ES-I3 (cell line): Measurements from ENCODE around the gene APOB.

Experiments
- H3K36me3 ChIP-seq: 2 replicates; pipeline ENCODE4 v1.6.1; 2013; ENCODE audit warnings: mild to moderate bottlenecking, low read length, control low read depth, moderate library complexity; ENCODE audit not compliant: insufficient read depth
- H3K4me1 ChIP-seq: 2 replicates; pipeline ENCODE4 v1.6.1; 2013; ENCODE audit warnings: mild to moderate bottlenecking, control low read depth, low read length; ENCODE audit not compliant: insufficient read depth
- H3K9ac ChIP-seq: 2 replicates; pipeline ENCODE4 v1.6.1; 2013; ENCODE audit warnings: low read depth, mild to moderate bottlenecking, low read length, moderate library complexity
- H3K9me3 ChIP-seq: 2 replicates; pipeline ENCODE4 v1.6.1; 2013; ENCODE audit warnings: mild to moderate bottlenecking, low read length, moderate library complexity; ENCODE audit not compliant: control insufficient read depth, insufficient read depth

APOB gene

DNA sequence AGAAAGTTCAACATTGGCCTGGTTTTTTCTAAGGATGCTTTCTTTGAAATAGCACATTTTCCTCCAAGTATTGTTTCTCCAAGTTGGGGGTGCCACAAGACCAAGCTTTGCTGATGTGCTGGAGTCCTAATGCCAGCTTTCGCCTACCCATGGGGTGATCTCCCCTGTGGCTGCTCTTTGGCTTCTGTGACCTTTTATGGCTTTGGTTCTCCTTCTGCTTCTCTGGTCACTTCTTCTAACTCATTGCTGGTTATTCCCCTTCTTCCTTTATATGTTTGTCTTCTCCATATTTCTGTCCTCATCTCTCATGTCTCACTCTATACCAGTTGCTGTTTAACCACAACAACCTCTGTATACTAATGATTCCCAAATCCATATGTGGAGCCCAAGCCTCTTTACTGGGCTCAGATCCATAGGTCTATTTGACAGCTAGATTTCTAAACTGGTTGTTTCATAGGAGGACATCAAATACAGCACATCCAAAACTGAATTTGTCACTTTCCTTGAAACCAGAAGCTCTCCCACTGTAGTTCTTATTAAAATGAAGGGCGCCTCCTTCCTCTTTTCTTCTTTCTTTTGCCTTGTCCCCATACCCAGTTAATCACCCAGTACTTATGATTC is 23.1 kb downstream of the APOB start:
- Histone ChIP-seq H3K9me3 (no peaks in the 10 kb centered on the region), H3K36me3 (no peaks in the 10 kb centered on the region), H3K4me1 (no peaks in the 10 kb centered on the region), H3K9ac (no peak overlapping the region)

DNA sequence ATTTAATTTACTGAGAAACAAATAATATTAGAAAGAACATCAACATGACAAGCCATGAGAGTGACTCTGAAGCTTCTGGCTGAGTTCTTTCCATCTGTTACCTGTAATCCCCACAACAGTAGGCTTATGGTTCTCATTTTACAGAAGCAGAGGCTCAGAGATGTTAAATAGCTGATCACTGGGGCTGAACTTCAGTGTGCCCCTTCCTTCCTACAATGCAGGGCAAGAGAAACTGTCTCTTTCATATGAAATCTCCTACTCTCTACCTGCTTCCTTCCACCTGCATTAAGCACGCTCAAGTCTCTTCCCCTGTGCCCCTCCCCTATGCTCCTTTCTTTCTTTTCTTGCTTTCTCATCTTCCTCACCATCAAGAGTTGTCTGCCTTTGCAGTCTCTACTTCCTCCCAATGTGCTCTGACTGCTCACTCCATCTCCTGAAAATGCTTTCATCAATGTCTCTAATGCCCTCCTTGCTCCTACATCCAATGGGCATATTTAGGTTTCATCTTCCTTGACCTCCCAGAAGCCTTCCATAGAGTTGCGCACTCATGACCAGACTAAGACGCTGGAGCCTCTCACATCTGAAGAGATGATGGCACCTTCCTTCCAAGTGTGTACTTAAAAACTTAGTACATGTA is 23.7 kb downstream of the APOB start:
- Histone ChIP-seq H3K4me1 (no peaks in the 10 kb centered on the region), H3K9me3 (no peaks in the 10 kb centered on the region), H3K36me3 (no peaks in the 10 kb centered on the region), H3K9ac (no peak overlapping the region)

DNA sequence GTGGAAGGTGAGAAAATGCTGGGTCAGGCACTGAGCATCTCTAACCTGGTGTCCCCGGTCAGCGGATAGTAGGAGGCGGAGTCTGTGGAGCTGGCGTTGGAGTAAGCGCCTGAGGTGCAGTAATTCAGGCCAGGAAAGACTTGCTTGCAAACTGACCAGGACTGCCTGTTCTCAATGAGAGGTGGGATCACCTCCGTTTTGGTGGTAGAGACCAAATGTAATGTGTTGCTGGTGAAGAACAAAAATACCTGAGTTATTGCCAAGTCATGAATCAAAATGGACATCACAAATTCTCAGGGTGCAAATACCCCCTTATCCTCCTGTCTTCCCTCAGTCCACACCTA is 24.2 kb downstream of the APOB start:
- no peaks in the 10 kb centered on the region for H3K4me1 ChIP-seq
- H3K9ac ChIP-seq, result no peak overlapping the region
- H3K9me3 ChIP-seq, result no peaks in the 10 kb centered on the region
- no peaks in the 10 kb centered on the region for H3K36me3 ChIP-seq

- H3K9ac ChIP-seq, result no peak overlapping the region
- H3K36me3 ChIP-seq, result no peaks in the 10 kb centered on the region
- no peaks in the 10 kb centered on the region for H3K4me1 ChIP-seq
- H3K9me3 ChIP-seq, result no peaks in the 10 kb centered on the region
These were observed 24.7 kb downstream of the APOB start for GRCh38 chr2:21019000-21019677.

- Histone ChIP-seq H3K36me3 (no peaks in the 10 kb centered on the region), H3K9me3 (no peaks in the 10 kb centered on the region), H3K4me1 (no peaks in the 10 kb centered on the region), H3K9ac (no peak overlapping the region)
These were observed 25.6 kb downstream of the APOB start for GRCh38 chr2:21018290-21018689.

DNA sequence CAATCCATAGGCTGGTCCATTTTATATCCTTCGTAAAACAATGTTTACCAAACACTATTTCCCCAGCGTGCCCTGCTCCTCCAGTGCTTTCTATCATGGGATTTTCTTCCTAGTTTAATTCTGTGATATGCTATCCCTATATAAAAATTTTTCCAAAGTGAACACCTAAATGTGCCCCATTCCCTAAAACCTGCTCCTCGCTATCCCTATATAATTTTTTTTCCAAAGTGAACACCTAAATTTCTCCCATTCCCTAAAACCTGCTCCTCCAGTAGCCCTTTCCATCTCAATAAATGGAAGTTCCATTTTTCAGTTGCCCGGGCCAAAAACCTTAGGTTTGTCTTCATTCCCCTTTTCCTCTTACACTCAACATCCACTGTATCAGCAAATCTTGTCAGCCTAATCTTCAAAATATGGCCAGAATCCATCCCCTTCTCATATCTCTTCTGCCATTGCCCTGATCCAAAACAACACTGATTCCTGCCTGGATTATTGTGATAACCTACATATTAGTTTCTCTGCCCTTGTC is 26.1 kb downstream of the APOB start:
- H3K4me1 ChIP-seq, result no peaks in the 10 kb centered on the region
- no peak overlapping the region for H3K9ac ChIP-seq
- H3K9me3 ChIP-seq, result no peaks in the 10 kb centered on the region
- H3K36me3 ChIP-seq, result no peaks in the 10 kb centered on the region

DNA sequence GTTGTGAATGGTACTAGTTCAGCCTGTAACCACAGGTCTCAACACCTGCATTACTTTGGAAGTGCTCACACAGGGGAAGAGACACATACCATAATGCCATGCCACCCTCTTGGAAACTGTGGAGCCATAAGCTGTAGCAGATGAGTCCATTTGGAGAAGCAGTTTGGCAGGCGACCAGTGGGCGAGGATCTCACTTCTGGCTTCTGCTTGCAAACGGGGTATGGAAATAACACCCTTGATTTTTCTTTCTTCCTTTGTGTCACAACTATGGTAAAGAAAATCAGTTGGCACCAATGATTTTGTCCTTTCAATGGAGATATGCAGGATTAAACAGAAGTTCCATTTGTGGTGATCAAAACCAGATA is 28.6 kb downstream of the APOB start:
- no peaks in the 10 kb centered on the region for H3K4me1 ChIP-seq
- no peaks in the 10 kb centered on the region for H3K36me3 ChIP-seq
- H3K9ac ChIP-seq, result no peak overlapping the region
- H3K9me3 ChIP-seq, result no peaks in the 10 kb centered on the region

DNA sequence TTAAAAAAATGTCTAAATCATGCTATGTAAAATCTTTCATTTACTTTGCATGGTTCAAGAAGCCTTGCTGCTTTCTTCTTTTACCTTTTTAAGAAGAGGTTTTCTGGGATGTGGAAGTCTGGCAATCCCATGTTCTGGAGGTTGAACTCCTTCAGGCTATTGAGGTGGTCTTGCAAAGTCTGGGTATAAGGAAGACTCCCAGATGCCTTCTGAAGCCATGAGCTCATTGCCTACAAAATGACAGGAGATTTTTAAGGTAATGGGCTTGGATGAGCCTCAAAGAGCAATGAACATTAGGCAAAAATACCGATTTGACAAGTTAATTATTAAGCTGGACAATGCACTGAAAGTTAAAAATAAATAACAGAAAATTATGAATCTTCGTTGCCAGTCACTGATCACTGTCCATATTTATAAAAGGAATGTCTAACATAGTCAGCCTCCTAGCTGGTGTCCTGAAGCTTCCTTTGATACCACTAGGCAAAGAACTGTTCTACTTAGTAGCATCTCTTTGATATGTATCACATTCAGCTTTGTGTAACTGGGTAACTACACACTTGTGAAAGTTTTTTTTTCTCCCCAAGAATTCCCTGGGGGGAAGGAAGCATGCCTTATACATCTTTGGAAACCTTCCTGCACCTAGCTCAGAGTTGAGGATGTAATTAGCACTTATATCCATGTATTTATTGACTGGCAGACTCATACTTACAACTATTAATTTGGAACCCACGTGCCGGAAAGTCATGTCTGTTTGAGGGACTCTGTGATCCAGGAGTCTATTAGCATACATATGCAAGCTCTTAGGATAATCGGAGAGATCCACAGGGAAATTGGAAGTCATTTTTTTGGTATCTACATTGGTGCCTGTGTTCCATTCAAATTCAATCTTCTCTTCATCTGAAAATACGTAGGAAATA is 29.3 kb downstream of the APOB start:
- Histone ChIP-seq H3K9me3 (no peaks in the 10 kb centered on the region), H3K4me1 (no peaks in the 10 kb centered on the region), H3K9ac (no peak overlapping the region)

GRCh38 chr2:21013043-21013816 is 30.6 kb downstream of the APOB start:
- Histone ChIP-seq H3K4me1 (no peaks in the 10 kb centered on the region), H3K9ac (no peak overlapping the region)

More for the DNA sequence above, 29.3 kb downstream of the APOB start:
- H3K36me3 ChIP-seq, result no peaks in the 10 kb centered on the region

DNA sequence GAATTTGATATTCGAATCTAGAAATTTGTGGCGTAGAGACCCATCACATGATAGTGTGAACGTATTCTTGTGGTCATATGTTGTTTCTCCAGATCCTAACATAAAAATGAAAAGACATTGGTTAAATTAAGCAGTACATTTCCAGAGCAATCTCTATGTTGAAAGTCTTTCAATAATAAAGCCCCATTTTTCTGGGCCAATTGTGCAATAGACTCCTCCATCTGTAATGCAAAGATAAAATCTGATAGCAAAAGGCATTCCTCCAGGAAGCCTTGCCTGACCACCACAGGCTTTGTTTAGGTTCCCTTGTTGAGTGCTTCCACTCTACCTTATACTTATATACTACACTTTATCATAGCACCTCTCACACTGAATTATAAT is 31.3 kb downstream of the APOB start:
- Histone ChIP-seq H3K9me3 (no peaks in the 10 kb centered on the region), H3K4me1 (no peaks in the 10 kb centered on the region), H3K9ac (no peak overlapping the region), H3K36me3 (no peaks in the 10 kb centered on the region)

More at GRCh38 chr2:21013043-21013816, 30.6 kb downstream of the APOB start:
- H3K9me3 ChIP-seq, result no peaks in the 10 kb centered on the region
- H3K36me3 ChIP-seq, result no peaks in the 10 kb centered on the region

DNA sequence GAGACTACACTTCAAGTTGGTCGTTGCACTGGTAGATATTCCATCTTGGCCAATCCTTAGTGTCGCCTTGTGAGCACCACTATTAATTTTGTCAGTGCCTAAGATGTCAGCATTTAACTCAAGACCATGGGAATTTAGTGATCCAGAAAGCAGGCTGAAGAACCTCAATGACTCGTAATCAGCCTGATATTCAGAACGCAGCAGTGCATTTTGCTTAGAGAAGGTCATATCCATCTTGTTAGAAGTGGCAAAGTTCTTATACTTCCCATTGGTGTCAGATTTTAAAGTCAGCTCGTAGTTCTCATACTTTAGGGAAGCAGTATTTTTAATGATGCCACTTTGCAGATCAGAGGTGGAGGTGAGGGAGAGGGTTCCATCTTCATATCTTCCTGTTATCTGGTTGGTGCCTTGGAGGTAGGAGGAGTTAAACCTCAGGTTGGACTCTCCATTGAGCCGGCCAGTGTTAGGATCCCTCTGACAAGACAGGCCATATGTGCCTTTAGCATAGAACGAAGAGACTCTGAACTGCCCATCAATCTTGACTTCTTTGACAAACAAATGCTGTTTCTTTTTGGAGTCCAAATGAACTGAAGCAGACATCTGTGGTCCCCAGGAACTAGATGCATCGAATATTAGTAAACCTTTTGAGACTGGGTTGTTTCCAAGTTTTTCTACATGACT is 31.9 kb downstream of the APOB start:
- no peaks in the 10 kb centered on the region for H3K36me3 ChIP-seq
- H3K4me1 ChIP-seq, result no peaks in the 10 kb centered on the region
- no peaks in the 10 kb centered on the region for H3K9me3 ChIP-seq
- H3K9ac ChIP-seq, result no peak overlapping the region

GRCh38 chr2:21011453-21011852 is 32.4 kb downstream of the APOB start:
- no peaks in the 10 kb centered on the region for H3K9me3 ChIP-seq
- H3K36me3 ChIP-seq, result no peaks in the 10 kb centered on the region
- H3K4me1 ChIP-seq, result no peaks in the 10 kb centered on the region
- H3K9ac ChIP-seq, result no peak overlapping the region

DNA sequence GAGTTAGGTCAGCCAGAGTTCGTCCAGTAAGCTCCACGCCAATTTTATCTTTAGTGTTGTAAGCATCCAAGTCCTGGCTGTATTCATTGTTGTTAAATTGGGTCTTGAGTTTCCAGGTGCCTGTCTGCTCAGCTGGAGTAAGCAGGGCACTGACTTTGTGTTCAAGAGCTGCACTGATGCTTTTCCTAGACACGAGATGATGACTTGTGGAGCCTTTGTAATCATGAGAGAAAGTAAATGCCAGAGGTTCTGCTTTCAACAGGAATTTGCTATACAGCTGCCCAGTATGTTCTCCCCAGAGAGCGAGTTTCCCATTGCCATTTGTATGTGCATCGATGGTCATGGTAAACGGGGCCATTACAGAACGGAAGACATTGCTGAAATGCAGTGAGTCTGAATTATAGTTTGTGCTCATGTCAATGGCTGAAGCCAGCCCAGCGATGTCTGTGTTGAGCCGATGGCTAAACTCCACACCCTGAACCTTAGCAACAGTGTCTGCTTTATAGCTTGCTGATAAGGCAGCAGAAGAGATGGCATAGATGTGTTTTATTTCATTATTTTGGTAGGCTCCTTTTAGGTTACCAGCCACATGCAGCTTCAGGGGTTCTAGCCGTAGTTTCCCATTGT is 32.9 kb downstream of the APOB start:
- H3K9me3 ChIP-seq, result no peaks in the 10 kb centered on the region
- H3K9ac ChIP-seq, result no peak overlapping the region
- no peaks in the 10 kb centered on the region for H3K36me3 ChIP-seq
- no peaks in the 10 kb centered on the region for H3K4me1 ChIP-seq
